Panc1 (cell line): ENCODE data around the gene OSBPL10.

ENCODE experiments used
- POLR2AphosphoS5 ChIP-seq: IDR thresholded peaks from 2 replicates; pipeline ENCODE4 v1.6.1; 2012; ENCODE audit warnings: mild to moderate bottlenecking, low read depth, low read length, moderate library complexity
- SIN3A ChIP-seq: IDR thresholded peaks from 2 replicates; pipeline ENCODE4 v1.6.1; 2012; ENCODE audit warnings: low read depth, mild to moderate bottlenecking, low read length, moderate library complexity, borderline replicate concordance; ENCODE audit not compliant: insufficient read depth

GRCh38 chr3:31793821-31794220, 187.2 kb downstream of the OSBPL10 start:
- TF ChIP-seq SIN3A (no peak), POLR2AphosphoS5 (no peak)
